PC-9 (cell line): Measurements from ENCODE around the gene NELFB. TPM values are rescaled to one million over a fixed set of nuclear protein-coding genes. Genes with fewer than 3 reads are reported as not detected.

ENCODE experiments used
- BruUV-seq: library from RNA; stranded (reverse); fragments of 400-500 nt; replicated peaks from 2 replicates; lab custom pipeline; 2021; lab: Mats Ljungman, UMichigan
- CTCF ChIA-PET: fragments of 300-600 bp; sonication (Branson Sonifier 250); formaldehyde crosslinking; loops from one replicate; lab custom pipeline; 2022; ENCODE audit warnings: antibody characterized with exemption; lab: Charles Lee
- POLR2A ChIA-PET: fragments of 300-600 bp; sonication (Branson Sonifier 250); formaldehyde crosslinking; loops from one replicate; lab custom pipeline; 2022; ENCODE audit warnings: antibody characterized with exemption; ENCODE audit not compliant: unreplicated experiment; lab: Charles Lee
- DNase-seq, 2 experiments: peaks; one replicate each; pipeline versions ENCODE4 v3.0.0 to v3.0.0-alpha.2; 2015 to 2022; ENCODE audit warnings: mixed read lengths in 1 of 2
- H2AFZ ChIP-seq: fragments of 200-600 bp; sonication (generic); 2 replicates; pipeline ENCODE4 v1.8.1; 2017; ENCODE audit warnings: antibody characterized with exemption
- H3F3A ChIP-seq: fragments of 200-600 bp; sonication (generic); 2 replicates; pipeline ENCODE4 v1.8.1; 2017; ENCODE audit warnings: antibody characterized with exemption, mild to moderate bottlenecking, low read depth; ENCODE audit not compliant: insufficient read depth
- H3K27ac ChIP-seq: fragments of 200-600 bp; sonication (generic); 2 replicates; pipeline ENCODE4 v1.6.1; 2016; ENCODE audit warnings: mixed run types
- H3K27me3 ChIP-seq: fragments of 200-600 bp; sonication (generic); 2 replicates; pipeline ENCODE4 v1.6.1; 2016; ENCODE audit warnings: low read depth, mixed run types; ENCODE audit not compliant: insufficient read depth
- H3K36me3 ChIP-seq: fragments of 200-600 bp; sonication (generic); 2 replicates; pipeline ENCODE4 v1.6.1; 2016; ENCODE audit warnings: low read depth, mixed run types
- H3K4me1 ChIP-seq: fragments of 200-600 bp; sonication (generic); replicated peaks from 2 replicates; pipeline ENCODE4 v1.6.1; 2016; ENCODE audit warnings: mixed run types; ENCODE audit not compliant: insufficient read depth
- H3K4me2 ChIP-seq: fragments of 200-600 bp; sonication (generic); 2 replicates; pipeline ENCODE4 v1.6.1; 2017; ENCODE audit warnings: mixed run types
- H3K4me3 ChIP-seq: fragments of 200-600 bp; sonication (generic); 2 replicates; pipeline ENCODE4 v1.6.1; 2016; ENCODE audit warnings: mixed run types
- H3K79me2 ChIP-seq: fragments of 200-600 bp; sonication (generic); 2 replicates; pipeline ENCODE4 v1.6.1; 2017; ENCODE audit warnings: low read depth, mixed run types
- H3K9me2 ChIP-seq: fragments of 200-600 bp; sonication (generic); 2 replicates; pipeline ENCODE4 v1.8.1; 2017; ENCODE audit warnings: mild to moderate bottlenecking; ENCODE audit not compliant: insufficient read depth
- H3K9me3 ChIP-seq: fragments of 200-600 bp; sonication (generic); 2 replicates; pipeline ENCODE4 v1.8.1; 2016; ENCODE audit warnings: low read depth; ENCODE audit not compliant: insufficient read depth
- H4K20me1 ChIP-seq: fragments of 200-600 bp; sonication (generic); 2 replicates; pipeline ENCODE4 v1.8.1; 2017; ENCODE audit not compliant: insufficient read depth
- CTCF ChIP-seq: fragments of 200-600 bp; sonication (generic); conservative IDR thresholded peaks from 2 replicates; pipeline ENCODE4 v1.6.1; 2017; ENCODE audit warnings: mixed run types, antibody characterized with exemption, mild to moderate bottlenecking, moderate library complexity
- EZH2 ChIP-seq: fragments of 200-600 bp; sonication (generic); IDR thresholded peaks from 2 replicates; pipeline ENCODE4 v1.8.0; 2017; ENCODE audit warnings: antibody characterized with exemption, low read depth
- intact Hi-C: fragments of 100-400 bp; cut with micrococcal nuclease; formaldehyde crosslinking; loops from one replicate; pipeline ENCODE4 v1.10.0; 2022; ENCODE audit not compliant: unreplicated experiment
- total RNA-seq: library from RNA; stranded (reverse); gene quantifications from 2 replicates; pipeline ENCODE4 v1.2.3, GENCODE V29; 2021

The NELFB gene
- total RNA-seq, 1 experiment from 2014 or later = 94.2 TPM

- no peak for DNase-seq
- Histone ChIP-seq H2AFZ (no peak overlapping the region), H3K9me3 (no peaks in the 10 kb centered on the region), H3K4me1 (no peaks in the 10 kb centered on the region), H3K4me2 (no peak overlapping the region), H3K27ac (no peak overlapping the region), H4K20me1 (peaks cover 12% of the 10 kb centered on the region; the same call in 1 of the 2 replicates), H3K9me2 (no peaks in the 10 kb centered on the region), H3K4me3 (no peak overlapping the region), H3F3A (no peaks in the 10 kb centered on the region), H3K79me2 (no peaks in the 10 kb centered on the region), H3K36me3 (no peaks in the 10 kb centered on the region), H3K27me3 (no peaks in the 10 kb centered on the region)
- no TSS peak for BruUV-seq
- intact Hi-C loops = no loop called here
- TF ChIP-seq CTCF = no peak
- no peak for TF ChIP-seq EZH2
- CTCF ChIA-PET = no interaction called here
- POLR2A ChIA-PET = no interaction called here
Observed at GRCh38 chr9:137268538-137269201, 13.5 kb downstream of the NELFB start.

- intact Hi-C loops = no loop called here
- no TSS peak for BruUV-seq
- TF ChIP-seq EZH2 (no peak), CTCF (no peak)
Observed at GRCh38 chr9:137269231-137269772, 14.2 kb downstream of the NELFB start.

GRCh38 chr9:137270929-137271695, 16.0 kb downstream of the NELFB start:
- no peaks in the 10 kb centered on the region for H3K4me1 ChIP-seq
- ChIA-PET CTCF (interaction anchor here (0.6 kb wide), 1 partner anchor 238 kb away, joined by 3 read pairs; no protein-coding TSS in a partner anchor), POLR2A (no interaction called here)
- H4K20me1 ChIP-seq = peaks cover 12% of the 10 kb centered on the region; the same call in 1 of the 2 replicates
- intact Hi-C loops = no loop called here
- H3K36me3 ChIP-seq = no peaks in the 10 kb centered on the region
- H3K9me3 ChIP-seq = no peaks in the 10 kb centered on the region
- DNase-seq = no peak
- H3K4me3 ChIP-seq = no peak overlapping the region
- H3K4me2 ChIP-seq = no peak overlapping the region
- peaks cover 12% of the 10 kb centered on the region; the same call in 1 of the 2 replicates for H3F3A ChIP-seq
- no peak overlapping the region for H2AFZ ChIP-seq
- H3K9me2 ChIP-seq = no peaks in the 10 kb centered on the region
- TF ChIP-seq CTCF = no peak
- TF ChIP-seq EZH2 = no peak
- no peaks in the 10 kb centered on the region for H3K79me2 ChIP-seq
- no TSS peak for BruUV-seq
- no peaks in the 10 kb centered on the region for H3K27me3 ChIP-seq
- H3K27ac ChIP-seq = no peak overlapping the region

More at GRCh38 chr9:137269231-137269772, 14.2 kb downstream of the NELFB start:
- no peaks in the 10 kb centered on the region for H3K9me2 ChIP-seq
- H3K4me3 ChIP-seq = no peak overlapping the region
- ChIA-PET POLR2A (no interaction called here), CTCF (interaction anchor here (0.6 kb wide), 1 partner anchor 68 kb away, joined by 5 read pairs; no protein-coding TSS in a partner anchor)
- no peak overlapping the region for H3K4me2 ChIP-seq
- no peaks in the 10 kb centered on the region for H3K79me2 ChIP-seq
- no peaks in the 10 kb centered on the region for H3K9me3 ChIP-seq
- DNase-seq = no peak
- H2AFZ ChIP-seq = no peak overlapping the region
- H3K27me3 ChIP-seq = no peaks in the 10 kb centered on the region
- no peaks in the 10 kb centered on the region for H3K4me1 ChIP-seq
- H3K36me3 ChIP-seq = no peaks in the 10 kb centered on the region
- no peak overlapping the region for H3K27ac ChIP-seq
- no peaks in the 10 kb centered on the region for H3F3A ChIP-seq
- H4K20me1 ChIP-seq = peaks cover 12% of the 10 kb centered on the region; the same call in 1 of the 2 replicates
